Measurements from ENCODE around the gene FCHO1.

Gene FCHO1

GRCh38 chr19:17755443-17755890 lies 4.2 kb downstream of the FCHO1 start:
- no peak overlapping the region for H2BK120ac ChIP-seq (ENCODE audit: low read depth, low read length)
- no peak overlapping the region for H3K18ac ChIP-seq (ENCODE audit: low read length)
- H3K79me1 ChIP-seq (ENCODE audit: low read length), result no peaks in the 10 kb centered on the region
- H3K23ac ChIP-seq (ENCODE audit: low read length), result no peak overlapping the region
- no peak overlapping the region for H3K27ac ChIP-seq (ENCODE audit: low read depth, low read length)
- no peak overlapping the region for H4K5ac ChIP-seq (ENCODE audit: low read length)
- H3K4me3 ChIP-seq (ENCODE audit: low read length), result no peak overlapping the region
- H3K4ac ChIP-seq (ENCODE audit: low read depth, low read length), result no peak overlapping the region
- no peaks in the 10 kb centered on the region for H3K27me3 ChIP-seq (ENCODE audit: insufficient read depth, low read length, poor library complexity)
- no peak overlapping the region for H2AK5ac ChIP-seq (ENCODE audit: low read length)
- H3K4me1 ChIP-seq (ENCODE audit: control insufficient read depth, low read depth, low read length), result no peaks in the 10 kb centered on the region
- H3K9ac ChIP-seq (ENCODE audit: low read length), result no peak overlapping the region
- H4K8ac ChIP-seq (ENCODE audit: low read depth, low read length), result no peak overlapping the region
- no peaks in the 10 kb centered on the region for H3K36me3 ChIP-seq (ENCODE audit: control insufficient read depth, insufficient read depth, low read length)
- H2BK15ac ChIP-seq (replicated peaks; ENCODE audit: low read depth), result no peak overlapping the region
- no peaks in the 10 kb centered on the region for H3K79me2 ChIP-seq (ENCODE audit: control insufficient read depth, insufficient read depth, low read length)
- H3K4me2 ChIP-seq (ENCODE audit: low read length), result no peak overlapping the region
- H2BK5ac ChIP-seq (ENCODE audit: low read length), result no peak overlapping the region
- no peak for DNase-seq
- WGBS (ENCODE audit: extremely low coverage, insufficient coverage, low lambda C conversion rate), result no CpG with 5 or more reads among the region's 1 CpG
- no peak overlapping the region for H3K56ac ChIP-seq (ENCODE audit: low read length)

GRCh38 chr19:17755977-17756670 lies 4.8 kb downstream of the FCHO1 start:
- Histone ChIP-seq H3K23ac (ENCODE audit: low read length) (no peak overlapping the region), H3K27me3 (ENCODE audit: insufficient read depth, low read length, poor library complexity) (no peaks in the 10 kb centered on the region), H3K4me3 (ENCODE audit: low read length) (no peak overlapping the region), H3K4me2 (ENCODE audit: low read length) (no peak overlapping the region), H3K56ac (ENCODE audit: low read length) (no peak overlapping the region), H4K5ac (ENCODE audit: low read length) (no peak overlapping the region), H3K4ac (ENCODE audit: low read depth, low read length) (no peak overlapping the region), H3K36me3 (ENCODE audit: control insufficient read depth, insufficient read depth, low read length) (no peaks in the 10 kb centered on the region), H3K27ac (ENCODE audit: low read depth, low read length) (no peak overlapping the region), H3K79me1 (ENCODE audit: low read length) (no peaks in the 10 kb centered on the region), H2BK15ac (replicated peaks; ENCODE audit: low read depth) (no peak overlapping the region), H2BK120ac (ENCODE audit: low read depth, low read length) (no peak overlapping the region), H3K4me1 (ENCODE audit: control insufficient read depth, low read depth, low read length) (no peaks in the 10 kb centered on the region), H2BK5ac (ENCODE audit: low read length) (no peak overlapping the region), H3K18ac (ENCODE audit: low read length) (no peak overlapping the region), H4K8ac (ENCODE audit: low read depth, low read length) (no peak overlapping the region), H3K9ac (ENCODE audit: low read length) (no peak overlapping the region), H3K79me2 (ENCODE audit: control insufficient read depth, insufficient read depth, low read length) (no peaks in the 10 kb centered on the region), H2AK5ac (ENCODE audit: low read length) (no peak overlapping the region)
- peak; percentile 86 for DNase-seq
- no CpG with 5 or more reads among the region's 12 CpGs for WGBS (ENCODE audit: extremely low coverage, insufficient coverage, low lambda C conversion rate)

GRCh38 chr19:17757125-17757524 lies 5.8 kb downstream of the FCHO1 start:
- Histone ChIP-seq H3K79me1 (ENCODE audit: low read length) (no peaks in the 10 kb centered on the region), H3K27me3 (ENCODE audit: insufficient read depth, low read length, poor library complexity) (no peaks in the 10 kb centered on the region), H4K5ac (ENCODE audit: low read length) (no peak overlapping the region), H2BK120ac (ENCODE audit: low read depth, low read length) (no peak overlapping the region), H2BK15ac (replicated peaks; ENCODE audit: low read depth) (no peak overlapping the region), H3K4me1 (ENCODE audit: control insufficient read depth, low read depth, low read length) (no peaks in the 10 kb centered on the region), H3K4ac (ENCODE audit: low read depth, low read length) (no peak overlapping the region), H2BK5ac (ENCODE audit: low read length) (no peak overlapping the region), H3K79me2 (ENCODE audit: control insufficient read depth, insufficient read depth, low read length) (no peaks in the 10 kb centered on the region), H3K9ac (ENCODE audit: low read length) (no peak overlapping the region), H3K4me3 (ENCODE audit: low read length) (no peak overlapping the region), H4K8ac (ENCODE audit: low read depth, low read length) (no peak overlapping the region), H3K36me3 (ENCODE audit: control insufficient read depth, insufficient read depth, low read length) (no peaks in the 10 kb centered on the region), H3K27ac (ENCODE audit: low read depth, low read length) (no peak overlapping the region), H2AK5ac (ENCODE audit: low read length) (no peak overlapping the region), H3K4me2 (ENCODE audit: low read length) (no peak overlapping the region), H3K18ac (ENCODE audit: low read length) (no peak overlapping the region), H3K56ac (ENCODE audit: low read length) (no peak overlapping the region), H3K23ac (ENCODE audit: low read length) (no peak overlapping the region)
- WGBS (ENCODE audit: extremely low coverage, insufficient coverage, low lambda C conversion rate), result no CpG with 5 or more reads among the region's 9 CpGs
- no peak for DNase-seq

GRCh38 chr19:17758515-17758914 lies 7.2 kb downstream of the FCHO1 start:
- no peak overlapping the region for H3K56ac ChIP-seq (ENCODE audit: low read length)
- H3K27me3 ChIP-seq (ENCODE audit: insufficient read depth, low read length, poor library complexity), result no peaks in the 10 kb centered on the region
- H3K27ac ChIP-seq (ENCODE audit: low read depth, low read length), result no peak overlapping the region
- H3K9ac ChIP-seq (ENCODE audit: low read length), result no peak overlapping the region
- no peaks in the 10 kb centered on the region for H3K79me2 ChIP-seq (ENCODE audit: control insufficient read depth, insufficient read depth, low read length)
- H3K36me3 ChIP-seq (ENCODE audit: control insufficient read depth, insufficient read depth, low read length), result no peaks in the 10 kb centered on the region
- no peak overlapping the region for H3K4me3 ChIP-seq (ENCODE audit: low read length)
- no peak overlapping the region for H2AK5ac ChIP-seq (ENCODE audit: low read length)
- H3K18ac ChIP-seq (ENCODE audit: low read length), result no peak overlapping the region
- no peak for DNase-seq
- H4K8ac ChIP-seq (ENCODE audit: low read depth, low read length), result no peak overlapping the region
- no peak overlapping the region for H2BK120ac ChIP-seq (ENCODE audit: low read depth, low read length)
- no peaks in the 10 kb centered on the region for H3K79me1 ChIP-seq (ENCODE audit: low read length)
- H3K23ac ChIP-seq (ENCODE audit: low read length), result no peak overlapping the region
- no peak overlapping the region for H3K4ac ChIP-seq (ENCODE audit: low read depth, low read length)
- WGBS (ENCODE audit: extremely low coverage, insufficient coverage, low lambda C conversion rate), result no CpG with 5 or more reads among the region's 5 CpGs
- no peak overlapping the region for H2BK5ac ChIP-seq (ENCODE audit: low read length)
- H4K5ac ChIP-seq (ENCODE audit: low read length), result no peak overlapping the region
- H3K4me1 ChIP-seq (ENCODE audit: control insufficient read depth, low read depth, low read length), result no peaks in the 10 kb centered on the region
- no peak overlapping the region for H3K4me2 ChIP-seq (ENCODE audit: low read length)
- H2BK15ac ChIP-seq (replicated peaks; ENCODE audit: low read depth), result no peak overlapping the region

GRCh38 chr19:17761148-17761547 lies 9.9 kb downstream of the FCHO1 start:
- H4K8ac ChIP-seq (ENCODE audit: low read depth, low read length), result no peak overlapping the region
- no peak overlapping the region for H2AK5ac ChIP-seq (ENCODE audit: low read length)
- H3K79me2 ChIP-seq (ENCODE audit: control insufficient read depth, insufficient read depth, low read length), result no peaks in the 10 kb centered on the region
- no peak for DNase-seq
- H3K4ac ChIP-seq (ENCODE audit: low read depth, low read length), result no peak overlapping the region
- no peaks in the 10 kb centered on the region for H3K4me1 ChIP-seq (ENCODE audit: control insufficient read depth, low read depth, low read length)
- no CpG with 5 or more reads among the region's 4 CpGs for WGBS (ENCODE audit: extremely low coverage, insufficient coverage, low lambda C conversion rate)
- H2BK15ac ChIP-seq (replicated peaks; ENCODE audit: low read depth), result no peak overlapping the region
- no peak overlapping the region for H3K18ac ChIP-seq (ENCODE audit: low read length)
- no peak overlapping the region for H3K9ac ChIP-seq (ENCODE audit: low read length)
- H3K4me3 ChIP-seq (ENCODE audit: low read length), result no peak overlapping the region
- H3K23ac ChIP-seq (ENCODE audit: low read length), result no peak overlapping the region
- H4K5ac ChIP-seq (ENCODE audit: low read length), result no peak overlapping the region
- H2BK5ac ChIP-seq (ENCODE audit: low read length), result no peak overlapping the region
- H3K56ac ChIP-seq (ENCODE audit: low read length), result no peak overlapping the region
- no peaks in the 10 kb centered on the region for H3K36me3 ChIP-seq (ENCODE audit: control insufficient read depth, insufficient read depth, low read length)
- no peaks in the 10 kb centered on the region for H3K27me3 ChIP-seq (ENCODE audit: insufficient read depth, low read length, poor library complexity)
- no peak overlapping the region for H3K27ac ChIP-seq (ENCODE audit: low read depth, low read length)
- no peak overlapping the region for H2BK120ac ChIP-seq (ENCODE audit: low read depth, low read length)
- no peaks in the 10 kb centered on the region for H3K79me1 ChIP-seq (ENCODE audit: low read length)
- no peak overlapping the region for H3K4me2 ChIP-seq (ENCODE audit: low read length)

All from mesendoderm (in vitro differentiated cells).